Endothelial cell (in vitro differentiated cells): ENCODE measurements around the gene ERC1. TPM values are rescaled to one million over a fixed set of nuclear protein-coding genes. Genes with fewer than 3 reads are reported as not detected.

Source experiments
- DNase-seq: peaks from one replicate; pipeline ENCODE4 v3.0.0; 2021; ENCODE audit warnings: low spot score
- H3K27ac Mint-ChIP-seq: one replicate; pipeline ENCODE4 v1.8.0; 2021; ENCODE audit warnings: mixed read lengths, inconsistent platforms; ENCODE audit not compliant: unreplicated experiment
- H3K27me3 Mint-ChIP-seq: one replicate; pipeline ENCODE4 v1.8.0; 2021; ENCODE audit warnings: mild to moderate bottlenecking, moderate library complexity, mixed read lengths, inconsistent platforms; ENCODE audit not compliant: unreplicated experiment
- H3K36me3 Mint-ChIP-seq: one replicate; pipeline ENCODE4 v1.8.0; 2021; ENCODE audit warnings: mild to moderate bottlenecking, low read depth, mixed read lengths, inconsistent platforms; ENCODE audit not compliant: unreplicated experiment
- H3K4me1 Mint-ChIP-seq: one replicate; pipeline ENCODE4 v1.8.0; 2021; ENCODE audit warnings: mild to moderate bottlenecking, mixed read lengths, inconsistent platforms; ENCODE audit not compliant: unreplicated experiment
- H3K4me3 Mint-ChIP-seq: one replicate; pipeline ENCODE4 v1.8.0; 2021; ENCODE audit warnings: mild to moderate bottlenecking, mixed read lengths, inconsistent platforms; ENCODE audit not compliant: unreplicated experiment
- H3K9me3 Mint-ChIP-seq: one replicate; pipeline ENCODE4 v1.8.0; 2021; ENCODE audit warnings: mixed read lengths, inconsistent platforms; ENCODE audit not compliant: unreplicated experiment
- total RNA-seq: library from RNA; stranded (reverse); fragmentation: NEBNext Ultra II Directional; extraction: Animal tissue kit (Norgen Biotek cat#: 25700); gene quantifications from one replicate; pipeline ENCODE4 v1.2.1, GENCODE V29; 2021; ENCODE audit not compliant: unreplicated experiment
- TF ChIP-seq, protein P1 (sequence below): fragments of 200-600 bp; sonication (generic); IDR thresholded peaks from one replicate; pipeline ENCODE4 v1.5.0; 2021; ENCODE audit warnings: antibody characterized with exemption; ENCODE audit not compliant: unreplicated experiment

Gene ERC1
- total RNA-seq, 1 donor from 2014 or later = 57.9 TPM

DNA sequence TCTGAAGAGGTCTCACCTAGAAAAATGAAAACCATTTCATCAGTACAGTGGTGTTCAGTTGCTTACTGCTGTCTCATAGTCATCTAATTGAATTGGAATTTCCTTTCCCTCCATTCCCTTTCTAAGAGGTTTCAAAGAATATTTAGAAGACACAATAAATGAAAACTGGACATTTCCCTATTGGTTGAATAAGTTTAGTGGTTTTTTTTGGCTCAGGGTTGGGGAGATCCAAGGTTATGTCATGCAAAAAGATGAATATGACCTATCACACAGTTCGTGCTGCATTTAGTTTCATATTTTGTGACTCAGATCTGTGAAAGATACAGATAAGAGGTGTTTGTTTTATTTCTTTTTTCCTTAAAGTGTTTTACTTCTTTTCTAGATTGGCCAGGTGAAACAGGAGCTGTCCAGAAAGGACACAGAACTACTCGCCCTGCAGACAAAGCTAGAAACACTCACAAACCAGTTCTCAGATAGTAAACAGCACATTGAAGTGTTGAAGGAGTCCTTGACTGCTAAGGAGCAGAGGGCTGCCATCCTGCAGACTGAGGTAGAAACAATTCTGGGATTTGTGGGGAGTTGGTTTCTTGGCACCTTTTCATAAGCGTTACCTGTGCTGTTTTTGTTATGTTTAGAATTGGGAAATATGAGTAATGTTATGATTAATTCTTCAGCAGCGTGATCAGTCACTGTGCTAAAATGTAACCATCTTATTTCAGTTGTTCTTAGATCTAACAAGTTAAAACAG lies 124.6 kb downstream of the ERC1 start:
- DNase-seq = no peak
- TF ChIP-seq, protein P1, sequence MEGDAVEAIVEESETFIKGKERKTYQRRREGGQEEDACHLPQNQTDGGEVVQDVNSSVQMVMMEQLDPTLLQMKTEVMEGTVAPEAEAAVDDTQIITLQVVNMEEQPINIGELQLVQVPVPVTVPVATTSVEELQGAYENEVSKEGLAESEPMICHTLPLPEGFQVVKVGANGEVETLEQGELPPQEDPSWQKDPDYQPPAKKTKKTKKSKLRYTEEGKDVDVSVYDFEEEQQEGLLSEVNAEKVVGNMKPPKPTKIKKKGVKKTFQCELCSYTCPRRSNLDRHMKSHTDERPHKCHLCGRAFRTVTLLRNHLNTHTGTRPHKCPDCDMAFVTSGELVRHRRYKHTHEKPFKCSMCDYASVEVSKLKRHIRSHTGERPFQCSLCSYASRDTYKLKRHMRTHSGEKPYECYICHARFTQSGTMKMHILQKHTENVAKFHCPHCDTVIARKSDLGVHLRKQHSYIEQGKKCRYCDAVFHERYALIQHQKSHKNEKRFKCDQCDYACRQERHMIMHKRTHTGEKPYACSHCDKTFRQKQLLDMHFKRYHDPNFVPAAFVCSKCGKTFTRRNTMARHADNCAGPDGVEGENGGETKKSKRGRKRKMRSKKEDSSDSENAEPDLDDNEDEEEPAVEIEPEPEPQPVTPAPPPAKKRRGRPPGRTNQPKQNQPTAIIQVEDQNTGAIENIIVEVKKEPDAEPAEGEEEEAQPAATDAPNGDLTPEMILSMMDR = no peak
- Mint-ChIP-seq H3K9me3 (no peaks in the 10 kb centered on the region), H3K4me3 (no peak overlapping the region), H3K36me3 (no peaks in the 10 kb centered on the region), H3K27me3 (no peaks in the 10 kb centered on the region), H3K4me1 (no peaks in the 10 kb centered on the region), H3K27ac (no peak overlapping the region)

DNA sequence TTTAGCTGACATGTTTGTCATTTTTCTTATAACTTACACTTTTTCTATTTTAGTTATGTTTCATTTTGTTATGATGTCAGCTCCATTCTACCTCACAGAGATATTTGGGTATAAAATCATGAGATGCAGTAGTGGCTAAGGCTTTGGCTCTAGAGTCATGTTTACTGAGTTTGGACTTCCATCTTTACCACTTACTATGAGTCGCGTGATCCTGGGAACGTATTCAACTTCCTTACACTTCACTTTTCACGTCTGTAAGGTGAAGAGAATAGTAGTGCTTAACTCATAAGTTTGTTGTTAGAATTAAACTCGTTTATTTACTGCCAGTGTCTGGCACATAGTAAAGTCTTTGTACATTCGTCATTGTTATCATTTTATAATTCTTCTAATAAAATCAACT lies 126.3 kb downstream of the ERC1 start:
- H3K27ac Mint-ChIP-seq = no peak overlapping the region
- TF ChIP-seq, protein P1 = no peak
- H3K36me3 Mint-ChIP-seq = no peaks in the 10 kb centered on the region
- peaks cover 3% of the 10 kb centered on the region for H3K27me3 Mint-ChIP-seq
- H3K4me1 Mint-ChIP-seq = no peaks in the 10 kb centered on the region
- no peak overlapping the region for H3K4me3 Mint-ChIP-seq
- H3K9me3 Mint-ChIP-seq = no peaks in the 10 kb centered on the region
- DNase-seq = no peak

DNA sequence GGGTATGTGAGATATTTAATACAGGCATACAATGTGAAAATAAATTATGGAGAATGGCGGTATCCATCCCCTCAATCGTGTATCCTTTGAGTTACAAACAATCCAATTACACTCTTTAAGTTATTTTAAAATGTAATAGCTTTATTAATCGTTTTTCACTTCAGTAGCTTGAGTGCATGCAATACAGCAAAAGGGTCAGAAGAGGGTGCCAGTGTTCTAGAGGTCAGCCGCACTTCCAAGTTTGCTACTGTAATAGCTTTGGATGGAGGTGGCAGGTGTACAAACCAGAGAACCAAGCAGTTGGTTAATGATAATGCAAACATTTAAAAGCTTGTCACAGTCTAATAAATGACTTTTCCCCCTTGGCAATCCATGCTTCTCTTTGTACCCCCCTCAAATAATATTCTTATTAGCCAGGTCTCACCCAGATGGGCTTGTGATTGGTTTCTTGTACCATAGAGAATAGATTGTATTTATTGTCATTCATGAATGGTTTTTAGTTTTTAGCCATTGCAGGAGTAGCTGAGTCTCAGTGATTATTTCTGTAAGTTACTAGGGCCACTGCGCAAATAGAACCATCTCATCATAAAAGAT lies 127.0 kb downstream of the ERC1 start:
- TF ChIP-seq, protein P1 = peak; percentile 87
- no peaks in the 10 kb centered on the region for H3K36me3 Mint-ChIP-seq
- H3K4me1 Mint-ChIP-seq = no peaks in the 10 kb centered on the region
- DNase-seq = peak; percentile 58
- no peaks in the 10 kb centered on the region for H3K9me3 Mint-ChIP-seq
- no peak overlapping the region for H3K4me3 Mint-ChIP-seq
- peaks cover 3% of the 10 kb centered on the region for H3K27me3 Mint-ChIP-seq
- no peak overlapping the region for H3K27ac Mint-ChIP-seq

DNA sequence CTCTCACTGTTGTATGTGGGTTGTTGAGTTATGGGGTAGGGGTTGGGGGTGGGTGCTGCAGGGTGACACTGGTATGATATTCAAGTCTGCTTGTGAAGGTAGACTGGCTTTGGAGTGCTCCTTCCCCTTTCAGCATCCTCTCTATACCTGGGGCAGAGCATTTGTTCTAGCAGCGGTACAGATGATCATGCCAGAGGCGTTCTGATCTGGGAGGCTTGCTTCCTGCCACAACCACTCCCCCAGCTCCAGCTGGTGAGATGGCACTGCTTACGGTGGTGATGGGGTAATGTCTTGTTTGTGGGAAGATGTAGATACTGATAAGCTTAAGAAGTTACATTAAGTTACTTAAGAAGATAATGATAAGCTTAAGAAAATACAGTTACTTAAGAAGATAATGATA lies 131.8 kb downstream of the ERC1 start:
- DNase-seq = no peak
- TF ChIP-seq, protein P1 = no peak
- no peaks in the 10 kb centered on the region for H3K4me1 Mint-ChIP-seq
- H3K27me3 Mint-ChIP-seq = peaks cover 3% of the 10 kb centered on the region
- H3K4me3 Mint-ChIP-seq = no peak overlapping the region
- H3K36me3 Mint-ChIP-seq = no peaks in the 10 kb centered on the region
- H3K27ac Mint-ChIP-seq = no peak overlapping the region
- H3K9me3 Mint-ChIP-seq = no peaks in the 10 kb centered on the region

DNA sequence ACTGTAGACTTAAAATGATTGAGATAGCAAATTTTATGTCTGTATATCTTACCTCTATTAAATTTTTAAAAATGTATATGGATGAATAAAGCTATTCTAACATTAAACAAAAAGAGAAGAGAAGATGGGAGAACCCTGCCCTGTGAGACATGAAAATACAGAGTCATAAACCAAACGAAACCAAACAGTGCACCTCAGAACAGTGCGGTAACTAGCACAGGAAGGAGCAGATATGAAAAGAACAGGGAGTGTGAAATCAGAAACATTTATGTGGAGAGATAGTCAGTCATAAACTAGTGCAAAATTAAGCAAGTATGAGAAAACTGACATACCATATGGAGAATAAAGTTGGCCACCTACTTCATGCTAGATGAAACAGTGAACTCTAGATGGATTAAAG lies 135.1 kb downstream of the ERC1 start:
- no peak overlapping the region for H3K4me3 Mint-ChIP-seq
- no peak for DNase-seq
- H3K4me1 Mint-ChIP-seq = peaks cover 3% of the 10 kb centered on the region
- H3K9me3 Mint-ChIP-seq = no peaks in the 10 kb centered on the region
- no peaks in the 10 kb centered on the region for H3K36me3 Mint-ChIP-seq
- H3K27me3 Mint-ChIP-seq = peaks cover 2% of the 10 kb centered on the region
- TF ChIP-seq, protein P1 = no peak
- no peak overlapping the region for H3K27ac Mint-ChIP-seq
